ENCODE results near the gene LRRIQ1. TPM values are rescaled to one million over a fixed set of nuclear protein-coding genes. Genes with fewer than 3 reads are reported as not detected.

The LRRIQ1 gene
- total and polyA plus RNA-seq, 4 experiments from 2014 or later: not detected

DNA sequence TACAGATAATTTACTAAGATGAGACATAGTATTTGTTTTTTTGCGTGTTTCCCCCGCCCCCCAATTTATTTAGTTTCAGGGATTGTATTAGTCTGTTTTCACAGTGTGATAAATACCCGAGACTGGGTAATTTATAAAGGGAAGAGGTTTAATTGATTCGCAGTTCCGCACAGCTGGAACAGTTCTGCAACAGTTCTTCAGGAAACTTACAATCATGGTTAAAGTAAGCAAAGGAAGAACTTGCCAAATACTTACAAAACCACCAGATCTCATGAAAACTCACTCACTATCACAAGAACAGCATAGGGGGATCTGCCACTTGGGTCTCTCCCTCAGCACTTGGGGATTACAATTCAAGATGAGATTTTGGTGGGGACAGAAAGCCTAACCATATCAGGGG lies 48.9 kb downstream of the LRRIQ1 start:
- H3K27me3 ChIP-seq (ENCODE audit: insufficient read depth, low read length): no peaks in the 10 kb centered on the region
- intact Hi-C loops (cut with micrococcal nuclease): no loop called here
- no peak overlapping the region for H3K27ac ChIP-seq (ENCODE audit: low read depth, low read length)
- CTCF ChIA-PET (ENCODE audit: partially characterized antibody): no interaction called here
- no peak for DNase-seq
- H3K36me3 ChIP-seq (ENCODE audit: insufficient read depth, low read length): no peaks in the 10 kb centered on the region
- Mint-ChIP-seq H3K27ac (no peak overlapping the region), H3K36me3 (no peaks in the 10 kb centered on the region), H3K4me1 (no peaks in the 10 kb centered on the region), H3K4me3 (no peak overlapping the region), H3K9me3 (peaks cover 0 to 15% (median under 1%) of the 10 kb centered on the region in 8 donors), H3K27me3 (no peaks in the 10 kb centered on the region)
- no peak overlapping the region for H3K4me3 ChIP-seq (ENCODE audit: low read length in 2 of 2)
- POLR2A ChIA-PET (ENCODE audit: partially characterized antibody): no interaction called here
- no peaks in the 10 kb centered on the region for H3K9me3 ChIP-seq (ENCODE audit: control insufficient read depth in 1 of 2, low read length in 2 of 2)
- H3K4me1 ChIP-seq (ENCODE audit: insufficient read depth, low read length): no peaks in the 10 kb centered on the region

- H3K27ac ChIP-seq (ENCODE audit: low read depth, low read length): no peak overlapping the region
- DNase-seq: no peak
- POLR2A ChIA-PET (ENCODE audit: partially characterized antibody): no interaction called here
- CTCF ChIA-PET (ENCODE audit: partially characterized antibody): no interaction called here
- H3K27me3 Mint-ChIP-seq: no peaks in the 10 kb centered on the region
- no peaks in the 10 kb centered on the region for H3K27me3 ChIP-seq (ENCODE audit: insufficient read depth, low read length)
- no peak overlapping the region for H3K4me3 ChIP-seq (ENCODE audit: low read length in 2 of 2)
- H3K9me3 Mint-ChIP-seq: peaks cover 0 to 15% (median under 1%) of the 10 kb centered on the region in 8 donors
- H3K36me3 Mint-ChIP-seq: no peaks in the 10 kb centered on the region
- no peak overlapping the region for H3K4me3 Mint-ChIP-seq
- H3K27ac Mint-ChIP-seq: no peak overlapping the region
- intact Hi-C loops (cut with micrococcal nuclease): no loop called here
- H3K4me1 ChIP-seq (ENCODE audit: insufficient read depth, low read length): no peaks in the 10 kb centered on the region
- no peaks in the 10 kb centered on the region for H3K36me3 ChIP-seq (ENCODE audit: insufficient read depth, low read length)
- no peaks in the 10 kb centered on the region for H3K9me3 ChIP-seq (ENCODE audit: control insufficient read depth in 1 of 2, low read length in 2 of 2)
- no peaks in the 10 kb centered on the region for H3K4me1 Mint-ChIP-seq
Observed at GRCh38 chr12:85089792-85090191, 53.6 kb downstream of the LRRIQ1 start.

DNA sequence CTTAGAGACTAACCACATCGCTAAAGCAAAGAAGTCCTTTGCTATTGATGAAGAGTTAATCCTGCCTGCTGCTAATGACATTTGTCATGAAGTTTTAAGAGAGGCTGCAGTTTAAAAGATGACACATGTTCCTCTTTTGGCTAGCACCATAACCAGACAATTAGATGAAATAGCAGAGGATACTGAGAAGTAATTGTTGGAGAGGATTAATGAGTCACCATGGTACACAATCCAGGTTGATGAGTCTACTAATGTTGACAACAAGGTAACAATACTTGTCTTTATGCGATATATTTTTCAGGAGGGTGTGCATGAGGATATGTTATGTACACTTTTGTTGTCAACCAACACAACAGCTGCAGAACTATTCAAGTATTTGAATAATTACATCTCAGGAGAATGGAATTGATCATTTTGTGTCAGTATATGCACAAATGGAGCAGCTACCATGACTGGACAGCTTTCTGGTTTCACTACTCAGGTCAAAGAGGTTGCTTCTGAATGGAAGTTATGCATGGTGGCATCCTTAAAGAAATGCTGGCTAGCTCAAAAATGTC lies 56.7 kb downstream of the LRRIQ1 start:
- no peak overlapping the region for H3K4me3 Mint-ChIP-seq
- Histone ChIP-seq H3K27ac (ENCODE audit: low read depth, low read length) (no peak overlapping the region), H3K27me3 (ENCODE audit: insufficient read depth, low read length) (no peaks in the 10 kb centered on the region), H3K9me3 (ENCODE audit: control insufficient read depth in 1 of 2, low read length in 2 of 2) (no peaks in the 10 kb centered on the region), H3K4me1 (ENCODE audit: insufficient read depth, low read length) (no peaks in the 10 kb centered on the region), H3K4me3 (ENCODE audit: low read length in 2 of 2) (no peak overlapping the region), H3K36me3 (ENCODE audit: insufficient read depth, low read length) (no peaks in the 10 kb centered on the region)
- ChIA-PET CTCF (ENCODE audit: partially characterized antibody) (no interaction called here), POLR2A (ENCODE audit: partially characterized antibody) (no interaction called here)
- peaks cover 0 to 15% (median 2%) of the 10 kb centered on the region in 8 donors for H3K9me3 Mint-ChIP-seq
- DNase-seq: no peak
- H3K4me1 Mint-ChIP-seq: no peaks in the 10 kb centered on the region
- no peaks in the 10 kb centered on the region for H3K27me3 Mint-ChIP-seq
- no peak overlapping the region for H3K27ac Mint-ChIP-seq
- intact Hi-C loops (cut with micrococcal nuclease): no loop called here
- no peaks in the 10 kb centered on the region for H3K36me3 Mint-ChIP-seq

DNA sequence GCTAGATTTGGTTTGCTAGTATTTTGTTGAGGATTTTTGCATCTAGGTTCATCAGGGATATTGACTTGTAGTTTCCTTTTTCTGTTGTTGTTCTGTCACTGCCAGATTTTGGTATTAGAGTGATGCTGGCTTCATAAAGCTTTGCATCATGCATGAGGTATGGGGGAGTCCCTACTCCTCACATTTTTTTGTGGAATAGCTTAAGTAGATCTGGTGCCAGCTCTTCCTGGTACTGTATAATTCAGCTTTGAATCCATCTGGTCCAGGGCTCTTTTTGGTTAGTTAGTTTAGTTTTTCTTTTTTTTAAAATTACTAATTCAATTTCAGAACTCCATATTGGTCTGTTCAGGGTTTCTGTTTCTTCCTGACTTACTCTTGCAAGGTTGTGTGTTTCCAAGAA lies 59.4 kb downstream of the LRRIQ1 start:
- ChIA-PET CTCF (ENCODE audit: partially characterized antibody) (no interaction called here), POLR2A (ENCODE audit: partially characterized antibody) (no interaction called here)
- H3K4me3 ChIP-seq (ENCODE audit: low read length in 2 of 2): no peak overlapping the region
- no peaks in the 10 kb centered on the region for H3K27me3 ChIP-seq (ENCODE audit: insufficient read depth, low read length)
- H3K9me3 ChIP-seq (ENCODE audit: control insufficient read depth in 1 of 2, low read length in 2 of 2): no peaks in the 10 kb centered on the region
- Mint-ChIP-seq H3K27me3 (no peaks in the 10 kb centered on the region), H3K4me1 (no peaks in the 10 kb centered on the region), H3K36me3 (no peaks in the 10 kb centered on the region), H3K27ac (no peak overlapping the region), H3K9me3 (peaks cover 0 to 5% (median 0%) of the 10 kb centered on the region in 8 donors), H3K4me3 (no peak overlapping the region)
- intact Hi-C loops (cut with micrococcal nuclease): no loop called here
- H3K27ac ChIP-seq (ENCODE audit: low read depth, low read length): no peak overlapping the region
- H3K36me3 ChIP-seq (ENCODE audit: insufficient read depth, low read length): no peaks in the 10 kb centered on the region
- no peaks in the 10 kb centered on the region for H3K4me1 ChIP-seq (ENCODE audit: insufficient read depth, low read length)
- no peak for DNase-seq

- Mint-ChIP-seq H3K27ac (no peak overlapping the region), H3K4me3 (no peak overlapping the region), H3K9me3 (peaks cover 0 to 10% (median 4%) of the 10 kb centered on the region in 8 donors), H3K4me1 (no peaks in the 10 kb centered on the region), H3K27me3 (no peaks in the 10 kb centered on the region), H3K36me3 (no peaks in the 10 kb centered on the region)
- CTCF ChIA-PET (ENCODE audit: partially characterized antibody): no interaction called here
- H3K4me1 ChIP-seq (ENCODE audit: insufficient read depth, low read length): no peaks in the 10 kb centered on the region
- H3K27me3 ChIP-seq (ENCODE audit: insufficient read depth, low read length): no peaks in the 10 kb centered on the region
- intact Hi-C loops (cut with micrococcal nuclease): no loop called here
- DNase-seq: no peak
- no peak overlapping the region for H3K4me3 ChIP-seq (ENCODE audit: low read length in 2 of 2)
- H3K9me3 ChIP-seq (ENCODE audit: control insufficient read depth in 1 of 2, low read length in 2 of 2): no peaks in the 10 kb centered on the region
- H3K36me3 ChIP-seq (ENCODE audit: insufficient read depth, low read length): no peaks in the 10 kb centered on the region
- POLR2A ChIA-PET (ENCODE audit: partially characterized antibody): no interaction called here
- no peak overlapping the region for H3K27ac ChIP-seq (ENCODE audit: low read depth, low read length)
Observed at GRCh38 chr12:85130646-85131045, 94.5 kb downstream of the LRRIQ1 start.

DNA sequence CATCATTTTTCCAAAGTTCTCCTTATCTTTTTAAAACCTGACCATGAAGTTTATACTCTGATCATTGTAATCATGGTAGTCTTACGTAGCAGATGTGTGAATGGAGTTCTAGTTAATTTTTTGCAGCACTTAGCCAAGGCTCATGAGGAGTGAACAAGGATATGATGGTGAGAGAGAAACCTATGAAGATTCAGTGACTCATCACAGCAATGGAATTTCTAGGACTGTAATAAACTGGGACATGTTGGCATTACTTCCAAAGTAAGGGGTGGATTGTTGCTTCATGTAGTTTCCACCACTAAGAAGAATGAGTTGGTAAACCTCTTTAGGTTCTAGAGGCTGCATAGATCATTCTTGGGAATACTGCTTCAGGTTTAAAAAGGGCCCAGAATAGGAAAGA lies 102.7 kb downstream of the LRRIQ1 start:
- Mint-ChIP-seq H3K4me3 (no peak overlapping the region), H3K27ac (no peak overlapping the region), H3K36me3 (no peaks in the 10 kb centered on the region), H3K4me1 (no peaks in the 10 kb centered on the region), H3K27me3 (no peaks in the 10 kb centered on the region), H3K9me3 (peaks cover 0 to 11% (median under 1%) of the 10 kb centered on the region in 8 donors)
- no peaks in the 10 kb centered on the region for H3K4me1 ChIP-seq (ENCODE audit: insufficient read depth, low read length)
- no peak for DNase-seq
- intact Hi-C loops (cut with micrococcal nuclease): no loop called here
- no peaks in the 10 kb centered on the region for H3K9me3 ChIP-seq (ENCODE audit: control insufficient read depth in 1 of 2, low read length in 2 of 2)
- no peak overlapping the region for H3K4me3 ChIP-seq (ENCODE audit: low read length in 2 of 2)
- no peak overlapping the region for H3K27ac ChIP-seq (ENCODE audit: low read depth, low read length)
- H3K36me3 ChIP-seq (ENCODE audit: insufficient read depth, low read length): no peaks in the 10 kb centered on the region
- CTCF ChIA-PET (ENCODE audit: partially characterized antibody): no interaction called here
- POLR2A ChIA-PET (ENCODE audit: partially characterized antibody): no interaction called here
- no peaks in the 10 kb centered on the region for H3K27me3 ChIP-seq (ENCODE audit: insufficient read depth, low read length)

DNA sequence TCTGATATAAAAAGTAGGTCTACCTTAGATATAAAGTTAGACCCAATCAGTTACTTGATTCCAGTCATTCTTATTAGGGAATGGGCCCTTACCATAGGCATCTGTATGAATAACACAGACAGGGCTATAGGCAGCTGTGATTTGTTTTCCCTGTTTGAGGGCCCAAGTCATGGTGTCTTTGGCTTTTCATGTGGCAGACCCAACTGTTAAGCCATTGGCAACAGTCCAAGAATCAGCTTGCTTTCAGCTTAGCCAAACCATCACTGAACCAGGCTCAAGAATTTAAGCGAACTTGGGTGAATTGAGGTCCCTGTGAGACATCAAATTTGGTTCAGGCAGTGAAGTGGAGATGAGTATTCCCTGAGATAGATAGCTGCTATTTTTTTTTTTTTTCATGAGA lies 111.2 kb downstream of the LRRIQ1 start:
- Histone ChIP-seq H3K4me3 (ENCODE audit: low read length in 2 of 2) (no peak overlapping the region), H3K4me1 (ENCODE audit: insufficient read depth, low read length) (no peaks in the 10 kb centered on the region), H3K27me3 (ENCODE audit: insufficient read depth, low read length) (no peaks in the 10 kb centered on the region), H3K9me3 (ENCODE audit: control insufficient read depth in 1 of 2, low read length in 2 of 2) (no peaks in the 10 kb centered on the region), H3K36me3 (ENCODE audit: insufficient read depth, low read length) (no peaks in the 10 kb centered on the region), H3K27ac (ENCODE audit: low read depth, low read length) (no peak overlapping the region)
- ChIA-PET POLR2A (ENCODE audit: partially characterized antibody) (no interaction called here), CTCF (ENCODE audit: partially characterized antibody) (no interaction called here)
- H3K27me3 Mint-ChIP-seq: no peaks in the 10 kb centered on the region
- no peaks in the 10 kb centered on the region for H3K4me1 Mint-ChIP-seq
- H3K4me3 Mint-ChIP-seq: no peak overlapping the region
- no peak overlapping the region for H3K27ac Mint-ChIP-seq
- H3K9me3 Mint-ChIP-seq: peaks cover 0 to 15% (median 3%) of the 10 kb centered on the region in 8 donors
- intact Hi-C loops (cut with micrococcal nuclease): no loop called here
- H3K36me3 Mint-ChIP-seq: no peaks in the 10 kb centered on the region
- no peak for DNase-seq

DNA sequence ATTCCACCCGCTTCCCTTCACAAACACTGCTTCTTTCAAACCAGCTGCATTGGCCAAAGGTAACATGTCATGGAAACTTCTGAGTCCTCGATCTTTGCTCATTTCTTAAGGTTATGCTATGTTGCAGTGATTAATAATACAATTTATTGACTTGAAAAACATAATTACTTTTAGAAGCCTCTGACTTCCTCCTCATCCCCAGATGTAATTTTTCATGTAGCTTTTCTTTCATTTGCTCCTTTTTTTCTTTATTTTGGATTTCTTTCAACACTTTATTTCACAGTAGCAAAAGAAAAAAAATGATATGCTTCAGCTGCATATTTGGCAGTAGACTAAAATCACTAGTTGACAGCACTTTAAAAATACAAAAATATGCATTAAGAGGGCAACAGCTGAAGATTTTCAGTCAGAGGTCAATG lies 116.2 kb downstream of the LRRIQ1 start:
- no peak overlapping the region for H3K4me3 Mint-ChIP-seq
- no peaks in the 10 kb centered on the region for H3K36me3 ChIP-seq (ENCODE audit: insufficient read depth, low read length)
- H3K9me3 Mint-ChIP-seq: peaks cover 0 to 3% (median 0%) of the 10 kb centered on the region in 8 donors
- no peak for DNase-seq
- no peaks in the 10 kb centered on the region for H3K27me3 ChIP-seq (ENCODE audit: insufficient read depth, low read length)
- H3K4me1 Mint-ChIP-seq: no peaks in the 10 kb centered on the region
- H3K4me3 ChIP-seq (ENCODE audit: low read length in 2 of 2): no peak overlapping the region
- ChIA-PET POLR2A (ENCODE audit: partially characterized antibody) (no interaction called here), CTCF (ENCODE audit: partially characterized antibody) (no interaction called here)
- H3K4me1 ChIP-seq (ENCODE audit: insufficient read depth, low read length): no peaks in the 10 kb centered on the region
- intact Hi-C loops (cut with micrococcal nuclease): no loop called here
- H3K27ac ChIP-seq (ENCODE audit: low read depth, low read length): no peak overlapping the region
- H3K36me3 Mint-ChIP-seq: no peaks in the 10 kb centered on the region
- no peaks in the 10 kb centered on the region for H3K9me3 ChIP-seq (ENCODE audit: control insufficient read depth in 1 of 2, low read length in 2 of 2)
- H3K27me3 Mint-ChIP-seq: no peaks in the 10 kb centered on the region
- no peak overlapping the region for H3K27ac Mint-ChIP-seq
